ENCODE data around the gene GDPD4.

GRCh38 chr11:77266766-77267165 is 34.7 kb downstream of the GDPD4 start:
- TF ChIP-seq POLR2AphosphoS5 (IDR thresholded peaks at IDR 0.05), result no peak
- no peak for TF ChIP-seq CTCF (IDR thresholded peaks at IDR 0.05)
- TF ChIP-seq EP300 (IDR thresholded peaks at IDR 0.05), result no peak
- TF ChIP-seq POLR2A (IDR thresholded peaks at IDR 0.05), result no peak

Data from upper lobe of left lung (tissue), 4 donors.